Activated T-cell treated with anti-CD3 and anti-CD28 coated beads for 24 hours (primary cell): Measurements from ENCODE around the gene GOLM1.

Experiments used
- DNase-seq: peaks from one replicate; pipeline ENCODE4 v3.0.0-alpha.2; 2020; ENCODE audit warnings: low read depth

The GOLM1 gene

GRCh38 chr9:85978496-85978895, 120.9 kb downstream of the GOLM1 start:
- DNase-seq, result no peak
